GM18870 (cell line): ENCODE measurements around the gene SMG9.

Source experiments
- ATAC-seq: cut with Tn5 transposase; IDR thresholded peaks from one replicate; pipeline ENCODE4 v1.9.1; 2021; ENCODE audit warnings: moderate library complexity; ENCODE audit not compliant: unreplicated experiment

SMG9 gene

GRCh38 chr19:43754503-43755255 lies at the start of gene SMG9:
SMG9 (minus strand) TSS chr19:43754962; CDS start chr19:43750741, 4,221 bp downstream.
- ATAC-seq = peak; percentile 41

GRCh38 chr19:43804432-43804831 lies 49.7 kb upstream of the SMG9 start:
- no peak for ATAC-seq

GRCh38 chr19:43802216-43802951 lies 47.6 kb upstream of the SMG9 start, which contains the start of gene LYPD5:
LYPD5 (minus strand) TSS chr19:43802447; CDS start chr19:43802380, 67 bp downstream.
- no peak for ATAC-seq

GRCh38 chr19:43799502-43800142 lies 44.9 kb upstream of the SMG9 start:
- no peak for ATAC-seq

GRCh38 chr19:43798546-43799409 lies 44.0 kb upstream of the SMG9 start:
- no peak for ATAC-seq

GRCh38 chr19:43798026-43798545 lies 43.3 kb upstream of the SMG9 start:
- ATAC-seq = no peak

GRCh38 chr19:43797556-43797955 lies 42.8 kb upstream of the SMG9 start:
- no peak for ATAC-seq

GRCh38 chr19:43797118-43797517 lies 42.4 kb upstream of the SMG9 start:
- ATAC-seq = no peak

GRCh38 chr19:43790587-43790986 lies 35.8 kb upstream of the SMG9 start:
- no peak for ATAC-seq

- no peak for ATAC-seq
These were observed 34.3 kb upstream of the SMG9 start for GRCh38 chr19:43789029-43789428.

GRCh38 chr19:43786665-43787064 lies 31.9 kb upstream of the SMG9 start:
- ATAC-seq = no peak

- no peak for ATAC-seq
These were observed 30.4 kb upstream of the SMG9 start for GRCh38 chr19:43784981-43785808.

GRCh38 chr19:43784241-43784980 lies 29.6 kb upstream of the SMG9 start:
- ATAC-seq = no peak

GRCh38 chr19:43783636-43784035 lies 28.9 kb upstream of the SMG9 start:
- ATAC-seq = no peak

GRCh38 chr19:43782689-43783231 lies 28.0 kb upstream of the SMG9 start:
- ATAC-seq = no peak

- ATAC-seq = no peak
These were observed 27.5 kb upstream of the SMG9 start for GRCh38 chr19:43782311-43782660.

- no peak for ATAC-seq
These were observed 27.0 kb upstream of the SMG9 start for GRCh38 chr19:43781630-43782310.
